Effector memory CD4-positive, alpha-beta T cell (primary cell): ENCODE data around the gene STAM.

Experiments
- DNase-seq, 3 donors: peaks; one replicate each; pipeline ENCODE4 v3.0.0-alpha.2; 2020
- H3K27ac ChIP-seq: 2 replicates; pipeline ENCODE4 v1.7.0; 2013; ENCODE audit warnings: mild to moderate bottlenecking, low read length, moderate library complexity; ENCODE audit not compliant: insufficient read depth, poor library complexity, severe bottlenecking
- H3K27me3 ChIP-seq: replicated peaks from 2 replicates; pipeline ENCODE4 v1.7.0; 2013; ENCODE audit warnings: mild to moderate bottlenecking, low read length; ENCODE audit not compliant: insufficient read depth, control insufficient read depth, poor library complexity, severe bottlenecking
- H3K36me3 ChIP-seq: 2 replicates; pipeline ENCODE4 v1.7.0; 2013; ENCODE audit warnings: mild to moderate bottlenecking, low read length, moderate library complexity; ENCODE audit not compliant: control insufficient read depth, insufficient read depth
- H3K4me1 ChIP-seq: 2 replicates; pipeline ENCODE4 v1.7.0; 2013; ENCODE audit warnings: low read length, mild to moderate bottlenecking; ENCODE audit not compliant: control insufficient read depth, insufficient read depth, poor library complexity, severe bottlenecking
- H3K4me3 ChIP-seq: 2 replicates; pipeline ENCODE4 v1.7.0; 2013; ENCODE audit warnings: low read length, low read depth, mild to moderate bottlenecking; ENCODE audit not compliant: insufficient read depth, poor library complexity, severe bottlenecking
- H3K9me3 ChIP-seq: 2 replicates; pipeline ENCODE4 v1.7.0; 2013; ENCODE audit warnings: mild to moderate bottlenecking, low read length, moderate library complexity; ENCODE audit not compliant: control insufficient read depth

Gene STAM

GRCh38 chr10:17671307-17671706, 27.4 kb downstream of the STAM start:
- H3K4me1 ChIP-seq: peaks cover 6% of the 10 kb centered on the region
- no peaks in the 10 kb centered on the region for H3K9me3 ChIP-seq
- DNase-seq: no peak
- H3K36me3 ChIP-seq: no peaks in the 10 kb centered on the region
- H3K27ac ChIP-seq: no peak overlapping the region
- H3K4me3 ChIP-seq: no peak overlapping the region
- no peaks in the 10 kb centered on the region for H3K27me3 ChIP-seq

DNA sequence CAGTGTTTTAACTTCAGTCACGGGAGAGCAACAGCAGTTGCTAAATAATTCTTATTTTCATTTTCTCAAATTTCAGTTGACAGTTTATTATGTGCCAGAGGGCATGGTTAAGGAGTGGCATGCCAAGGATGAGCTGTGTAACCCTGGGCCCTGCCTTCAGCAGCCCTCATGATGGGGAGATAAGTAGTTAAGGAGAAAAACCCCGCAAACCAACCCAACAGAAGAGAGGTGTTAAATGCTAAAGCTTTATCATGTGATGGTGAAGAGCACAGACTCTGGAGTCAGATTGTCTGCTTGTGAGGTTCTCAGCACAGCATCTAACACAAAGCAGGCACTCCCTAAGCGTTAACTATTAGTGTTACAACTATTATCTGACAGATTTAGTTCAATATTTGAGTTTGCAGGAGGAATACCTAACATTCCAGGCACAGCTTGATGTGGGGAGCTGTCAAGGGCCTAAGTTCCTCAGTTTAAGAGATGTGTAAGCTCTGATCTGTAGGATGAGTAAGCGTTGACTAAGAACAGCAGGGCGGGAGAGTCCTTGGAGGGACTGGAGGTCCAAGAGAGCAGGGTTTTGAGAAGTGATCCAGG, 29.6 kb downstream of the STAM start:
- H3K4me3 ChIP-seq: no peak overlapping the region
- no peak overlapping the region for H3K27ac ChIP-seq
- no peaks in the 10 kb centered on the region for H3K9me3 ChIP-seq
- DNase-seq: no peak
- no peaks in the 10 kb centered on the region for H3K27me3 ChIP-seq
- H3K36me3 ChIP-seq: no peaks in the 10 kb centered on the region
- H3K4me1 ChIP-seq: peaks cover 4% of the 10 kb centered on the region

DNA sequence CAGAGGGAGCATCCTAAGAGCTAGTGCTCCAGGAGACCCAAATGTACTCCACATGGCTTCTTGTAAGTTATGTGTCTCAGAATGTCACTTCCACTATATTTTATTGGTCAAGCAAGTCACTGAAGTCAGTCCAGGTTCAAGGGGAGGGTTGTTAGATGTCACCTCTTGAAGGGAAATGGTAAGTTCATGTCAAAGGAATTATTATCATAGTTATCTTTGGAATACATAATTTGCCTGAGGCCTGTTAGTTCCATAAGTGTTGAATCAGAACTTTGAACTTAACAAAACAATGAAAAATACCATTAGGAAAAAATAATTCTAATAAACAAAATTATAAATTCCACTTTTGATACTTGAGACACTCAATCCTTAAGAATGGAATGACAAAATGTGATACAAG, 30.6 kb downstream of the STAM start:
- no peak for DNase-seq
- Histone ChIP-seq H3K4me1 (no peaks in the 10 kb centered on the region), H3K9me3 (no peaks in the 10 kb centered on the region), H3K27ac (no peak overlapping the region), H3K27me3 (no peaks in the 10 kb centered on the region), H3K4me3 (no peak overlapping the region), H3K36me3 (no peaks in the 10 kb centered on the region)

DNA sequence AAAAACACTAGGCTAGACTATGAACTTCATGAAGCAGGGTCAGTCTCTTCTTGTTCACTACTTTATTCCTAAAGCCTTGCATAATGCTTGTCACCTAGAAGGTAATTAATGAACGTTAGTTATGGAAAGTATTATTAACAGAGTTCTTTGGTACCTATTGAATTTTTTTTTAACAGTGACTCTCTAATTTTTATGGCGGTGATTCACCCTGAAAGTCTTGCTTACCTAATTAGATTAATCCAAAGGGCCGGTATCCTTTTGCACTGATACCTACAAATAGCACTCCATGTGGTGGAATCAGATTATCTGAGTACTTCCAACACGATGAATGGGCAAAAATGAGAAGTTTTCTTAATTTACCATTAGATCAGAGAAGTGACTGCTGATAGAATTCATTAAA, 31.7 kb downstream of the STAM start:
- H3K4me3 ChIP-seq: no peak overlapping the region
- no peaks in the 10 kb centered on the region for H3K36me3 ChIP-seq
- no peak overlapping the region for H3K27ac ChIP-seq
- H3K9me3 ChIP-seq: no peaks in the 10 kb centered on the region
- no peak for DNase-seq
- H3K27me3 ChIP-seq: no peaks in the 10 kb centered on the region
- no peaks in the 10 kb centered on the region for H3K4me1 ChIP-seq

DNA sequence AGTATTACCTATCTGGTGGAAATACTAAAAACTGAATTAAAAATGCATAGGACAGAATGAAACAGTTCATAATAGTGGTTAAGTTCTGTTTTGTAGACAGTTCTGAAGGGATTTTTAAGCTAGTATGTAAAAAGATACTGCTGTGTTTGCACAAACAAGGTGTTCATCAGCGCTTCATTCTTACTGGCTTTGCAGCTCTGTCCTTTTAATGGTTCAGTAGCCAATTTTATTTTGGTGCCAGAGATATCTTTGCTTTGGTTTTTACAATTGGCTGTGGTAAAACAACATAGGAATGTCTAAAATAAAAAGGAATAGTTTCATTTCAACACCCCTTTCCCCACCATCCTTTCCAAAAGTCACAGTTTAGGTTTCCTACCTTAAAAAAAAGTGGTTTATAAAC, 33.0 kb downstream of the STAM start:
- DNase-seq: no peak
- Histone ChIP-seq H3K36me3 (no peaks in the 10 kb centered on the region), H3K4me1 (no peaks in the 10 kb centered on the region), H3K27me3 (no peaks in the 10 kb centered on the region), H3K9me3 (no peaks in the 10 kb centered on the region), H3K27ac (no peak overlapping the region), H3K4me3 (no peak overlapping the region)

- Histone ChIP-seq H3K27ac (no peak overlapping the region), H3K4me1 (peaks cover 12% of the 10 kb centered on the region), H3K36me3 (no peaks in the 10 kb centered on the region), H3K9me3 (no peaks in the 10 kb centered on the region), H3K4me3 (no peak overlapping the region), H3K27me3 (no peaks in the 10 kb centered on the region)
- no peak for DNase-seq
Observed at GRCh38 chr10:17682236-17682946, 38.4 kb downstream of the STAM start.

GRCh38 chr10:17683541-17683940, 39.6 kb downstream of the STAM start:
- no peak for DNase-seq
- no peaks in the 10 kb centered on the region for H3K27me3 ChIP-seq

DNA sequence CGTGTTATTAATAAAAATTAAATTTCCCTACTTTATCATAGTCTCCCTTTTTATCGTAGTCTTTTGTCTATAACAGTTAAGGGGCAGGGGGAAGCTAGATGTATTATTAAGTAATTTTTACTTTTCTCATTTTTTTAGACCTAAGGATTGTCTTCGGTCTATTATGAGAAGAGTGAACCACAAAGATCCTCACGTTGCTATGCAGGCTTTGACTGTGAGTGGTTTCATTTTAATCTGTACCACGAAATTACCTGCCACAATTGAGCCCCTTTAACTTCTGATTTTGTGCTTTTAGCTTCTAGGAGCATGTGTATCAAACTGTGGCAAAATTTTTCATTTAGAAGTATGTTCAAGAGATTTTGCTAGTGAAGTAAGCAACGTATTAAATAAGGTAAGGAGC, 40.6 kb downstream of the STAM start:
- Histone ChIP-seq H3K9me3 (no peaks in the 10 kb centered on the region), H3K4me3 (no peak overlapping the region), H3K27ac (peak overlapping the region; percentile 14), H3K4me1 (peaks cover 12% of the 10 kb centered on the region), H3K36me3 (peaks cover 4% of the 10 kb centered on the region), H3K27me3 (no peaks in the 10 kb centered on the region)
- DNase-seq: no peak

More at GRCh38 chr10:17683541-17683940, 39.6 kb downstream of the STAM start:
- Histone ChIP-seq H3K27ac (no peak overlapping the region), H3K4me3 (no peak overlapping the region), H3K4me1 (peaks cover 12% of the 10 kb centered on the region), H3K36me3 (no peaks in the 10 kb centered on the region), H3K9me3 (no peaks in the 10 kb centered on the region)

DNA sequence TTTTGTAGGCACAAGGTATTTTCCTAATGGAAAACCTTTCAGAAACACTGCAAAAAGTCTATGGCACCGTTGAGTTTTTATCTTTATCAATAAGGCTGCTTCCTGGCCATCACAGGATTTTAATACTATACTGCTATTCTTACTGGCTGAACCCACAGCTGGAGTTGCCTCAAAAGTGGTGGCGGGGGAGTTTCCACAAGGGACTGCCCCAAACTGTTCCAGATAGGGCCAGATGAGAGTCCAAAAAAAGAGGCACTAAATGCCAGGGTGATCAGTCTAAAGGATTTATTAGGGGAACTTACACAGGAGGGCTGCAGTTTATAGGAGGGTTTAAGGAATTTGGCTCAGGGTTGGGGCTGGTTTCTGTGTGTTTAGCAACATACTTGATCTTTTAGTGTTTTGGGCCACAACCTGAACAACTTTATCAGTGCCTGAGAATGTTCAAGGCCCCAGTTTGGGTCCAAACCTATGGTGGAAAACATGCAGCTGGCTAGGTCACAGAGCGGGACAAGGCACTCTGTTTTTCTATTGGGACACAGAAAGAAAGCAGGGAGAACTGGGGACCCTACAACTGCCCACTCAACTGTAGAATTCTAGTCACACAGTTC, 41.4 kb downstream of the STAM start:
- Histone ChIP-seq H3K4me3 (no peak overlapping the region), H3K27me3 (no peaks in the 10 kb centered on the region), H3K36me3 (peaks cover 4% of the 10 kb centered on the region), H3K4me1 (peaks cover 12% of the 10 kb centered on the region), H3K27ac (no peak overlapping the region), H3K9me3 (no peaks in the 10 kb centered on the region)
- DNase-seq: peak in 2 of 3 donors; percentile 16 to 24

DNA sequence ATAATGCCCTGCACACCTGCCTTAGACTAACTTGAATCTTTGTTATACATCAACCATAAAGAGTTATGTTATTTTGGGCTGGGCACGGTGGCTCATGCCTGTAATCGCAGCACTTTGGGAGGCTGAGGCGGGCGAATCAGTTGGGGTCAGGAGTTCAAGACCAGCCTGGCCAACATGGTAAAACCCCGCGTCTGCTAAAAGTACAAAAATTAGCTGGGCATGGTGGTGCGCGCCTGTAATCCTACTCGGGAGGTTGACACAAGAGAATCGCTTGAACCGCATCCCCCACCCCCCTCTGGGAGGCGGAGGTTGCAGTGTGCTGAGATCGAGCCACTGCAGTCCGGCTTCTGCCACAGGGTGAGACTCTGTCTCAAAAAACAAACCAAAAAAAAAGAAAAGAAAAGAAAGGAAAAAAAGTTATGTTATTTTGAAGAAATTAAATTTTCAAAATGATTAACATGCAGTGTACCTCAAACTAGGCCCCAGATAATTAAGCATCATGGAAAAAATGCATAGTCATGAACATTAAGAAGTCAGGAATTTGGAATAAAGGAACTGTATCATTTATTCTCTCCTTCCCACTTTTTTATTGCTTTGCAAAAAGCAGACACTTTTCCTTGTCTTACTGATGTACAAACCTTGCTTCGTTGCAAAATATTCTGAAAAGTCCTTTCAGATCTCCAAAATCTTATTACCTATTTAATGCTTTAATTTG, 43.3 kb downstream of the STAM start:
- H3K27me3 ChIP-seq: no peaks in the 10 kb centered on the region
- no peak overlapping the region for H3K27ac ChIP-seq
- peaks cover 4% of the 10 kb centered on the region for H3K36me3 ChIP-seq
- DNase-seq: no peak
- no peak overlapping the region for H3K4me3 ChIP-seq
- H3K9me3 ChIP-seq: no peaks in the 10 kb centered on the region
- peaks cover 12% of the 10 kb centered on the region for H3K4me1 ChIP-seq
